ENCODE measurements around the gene CFAP92.

DNA sequence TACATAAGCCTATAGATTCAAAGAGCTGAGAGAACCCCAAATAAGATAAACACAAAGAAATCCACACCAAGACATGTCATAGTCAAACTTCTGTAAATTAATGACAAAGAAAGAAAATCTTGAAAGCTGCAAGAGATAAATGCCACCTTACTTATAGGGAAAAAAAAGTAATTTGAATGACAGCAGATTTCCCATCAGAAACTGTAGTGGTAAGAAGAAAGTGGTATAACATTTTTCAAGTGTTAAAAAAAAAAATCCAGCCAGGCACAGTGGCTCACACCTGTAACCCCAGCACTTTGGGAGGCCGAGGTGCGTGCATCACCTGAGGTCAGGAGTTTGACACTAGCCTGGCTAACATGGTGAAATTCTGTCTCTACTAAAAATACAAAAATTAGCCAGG, 37.4 kb downstream of the CFAP92 start:
- TF ChIP-seq, protein P1, sequence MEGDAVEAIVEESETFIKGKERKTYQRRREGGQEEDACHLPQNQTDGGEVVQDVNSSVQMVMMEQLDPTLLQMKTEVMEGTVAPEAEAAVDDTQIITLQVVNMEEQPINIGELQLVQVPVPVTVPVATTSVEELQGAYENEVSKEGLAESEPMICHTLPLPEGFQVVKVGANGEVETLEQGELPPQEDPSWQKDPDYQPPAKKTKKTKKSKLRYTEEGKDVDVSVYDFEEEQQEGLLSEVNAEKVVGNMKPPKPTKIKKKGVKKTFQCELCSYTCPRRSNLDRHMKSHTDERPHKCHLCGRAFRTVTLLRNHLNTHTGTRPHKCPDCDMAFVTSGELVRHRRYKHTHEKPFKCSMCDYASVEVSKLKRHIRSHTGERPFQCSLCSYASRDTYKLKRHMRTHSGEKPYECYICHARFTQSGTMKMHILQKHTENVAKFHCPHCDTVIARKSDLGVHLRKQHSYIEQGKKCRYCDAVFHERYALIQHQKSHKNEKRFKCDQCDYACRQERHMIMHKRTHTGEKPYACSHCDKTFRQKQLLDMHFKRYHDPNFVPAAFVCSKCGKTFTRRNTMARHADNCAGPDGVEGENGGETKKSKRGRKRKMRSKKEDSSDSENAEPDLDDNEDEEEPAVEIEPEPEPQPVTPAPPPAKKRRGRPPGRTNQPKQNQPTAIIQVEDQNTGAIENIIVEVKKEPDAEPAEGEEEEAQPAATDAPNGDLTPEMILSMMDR (IDR thresholded peaks at IDR 0.05; ENCODE audit: low read length) = no peak
- TF ChIP-seq EZH2 (optimal IDR thresholded peaks at IDR 0.05; ENCODE audit: low read depth, low read length) (no peak), EZH2phosphoT487 (IDR thresholded peaks at IDR 0.05; ENCODE audit: low read length) (no peak)

Data from MM.1S (cell line).